NCI-H2171 treated with DMSO at 0.1 percent for 48 hours (cell line): ENCODE results near the gene ARMC9.

Experiments used
- DNase-seq: peaks from one replicate; lab custom pipeline; 2025; lab: John Stamatoyannopoulos, UW

Gene ARMC9

DNA sequence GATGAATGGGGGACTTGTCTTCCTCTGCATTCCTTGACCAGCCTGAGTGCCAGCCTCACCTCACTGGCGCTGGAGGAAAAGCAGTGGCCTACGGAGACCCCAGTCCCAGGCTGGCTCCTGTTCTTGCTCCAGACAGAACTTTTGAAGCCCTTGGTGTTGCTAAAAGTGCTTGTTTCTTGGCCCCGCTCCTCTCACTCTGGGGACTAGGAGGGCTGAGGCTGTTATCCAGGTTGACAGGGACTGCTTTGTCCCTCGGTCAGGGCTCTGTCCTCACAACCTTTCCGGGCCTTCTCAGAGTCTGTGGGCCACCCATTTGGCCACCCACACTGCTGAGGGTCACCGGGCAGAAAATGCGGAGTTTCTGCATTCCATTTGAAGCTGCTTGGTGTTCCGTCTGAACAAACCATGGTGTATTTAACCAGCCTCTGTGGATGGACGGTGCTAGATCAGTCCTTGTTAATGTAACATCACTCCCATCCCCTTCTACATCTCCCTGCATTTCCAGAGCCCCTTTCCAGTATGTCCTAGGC lies 222.7 kb downstream of the ARMC9 start:
- DNase-seq, result no peak

DNA sequence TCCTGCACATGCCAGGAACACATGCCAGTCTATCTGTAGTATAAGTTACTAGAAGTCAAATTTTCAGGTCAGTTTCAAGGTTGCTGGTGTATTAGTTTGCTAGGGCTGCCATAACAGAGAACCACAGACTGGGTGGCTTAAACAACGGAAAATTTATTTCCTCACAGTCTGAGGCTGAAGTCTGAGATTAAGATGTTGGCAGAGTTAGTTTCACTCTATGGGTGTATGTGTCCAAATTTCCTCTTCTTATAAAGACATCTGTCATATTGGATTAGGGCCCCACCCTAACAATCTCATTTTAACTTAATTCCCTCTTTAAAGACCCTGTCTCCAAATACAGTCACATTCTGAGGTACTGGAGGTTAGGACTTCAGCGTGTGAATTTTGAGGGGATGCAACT lies 223.6 kb downstream of the ARMC9 start:
- DNase-seq, result no peak

DNA sequence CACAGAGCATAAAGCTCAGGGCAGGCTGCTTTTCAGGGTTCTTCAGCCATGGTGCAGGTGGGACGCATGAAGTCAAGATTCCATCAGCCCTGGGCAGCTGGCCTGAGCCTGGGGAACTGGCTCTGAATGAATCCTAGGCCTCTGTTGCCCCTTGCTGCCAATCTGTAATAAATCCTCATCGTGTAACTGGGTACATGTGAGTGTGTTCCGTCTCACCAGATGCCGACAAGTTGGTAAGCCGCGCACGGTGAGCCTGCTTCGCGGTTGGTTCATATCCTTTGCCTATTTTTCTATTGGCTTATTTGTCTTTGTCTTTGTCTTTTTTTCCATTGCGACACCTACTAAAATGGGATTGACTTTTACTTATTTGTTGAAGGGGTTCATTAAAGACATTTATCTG lies 224.7 kb downstream of the ARMC9 start:
- DNase-seq, result no peak
